GM19023 (cell line): Measurements from ENCODE around the gene ZNF76.
A peak's percentile ranks its signal among the peaks of the same experiment; 100 is the strongest.
"Not testable (repeated sequence)": the region's sequence is repeated elsewhere in the genome, so short reads cannot be mapped to it uniquely, and the experiment has no call there.

Experiments
- ATAC-seq: cut with Tn5 transposase; IDR thresholded peaks from one replicate; pipeline ENCODE4 v1.9.1; 2021; ENCODE audit warnings: mild to moderate bottlenecking, moderate library complexity; ENCODE audit not compliant: unreplicated experiment

Gene ZNF76

DNA sequence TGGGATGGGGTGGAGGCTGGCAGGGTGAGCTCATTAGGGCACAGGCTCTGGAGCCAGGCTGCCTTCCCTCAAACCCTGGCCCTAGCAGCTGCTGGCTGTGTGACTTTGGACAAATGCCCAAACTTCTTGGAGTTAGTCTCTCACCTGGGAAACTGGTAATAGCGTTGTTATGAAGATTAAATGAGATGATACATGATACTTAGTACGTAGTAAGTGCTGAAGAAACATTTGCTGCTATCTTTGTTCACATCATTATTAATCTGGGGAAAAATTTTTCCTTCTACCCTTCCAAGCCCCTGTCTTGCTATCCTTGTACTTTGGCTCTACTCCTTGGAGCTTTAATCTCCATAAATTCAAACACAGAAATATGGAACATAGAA is 60.5 kb downstream of the ZNF76 start:
- no peak for ATAC-seq

DNA sequence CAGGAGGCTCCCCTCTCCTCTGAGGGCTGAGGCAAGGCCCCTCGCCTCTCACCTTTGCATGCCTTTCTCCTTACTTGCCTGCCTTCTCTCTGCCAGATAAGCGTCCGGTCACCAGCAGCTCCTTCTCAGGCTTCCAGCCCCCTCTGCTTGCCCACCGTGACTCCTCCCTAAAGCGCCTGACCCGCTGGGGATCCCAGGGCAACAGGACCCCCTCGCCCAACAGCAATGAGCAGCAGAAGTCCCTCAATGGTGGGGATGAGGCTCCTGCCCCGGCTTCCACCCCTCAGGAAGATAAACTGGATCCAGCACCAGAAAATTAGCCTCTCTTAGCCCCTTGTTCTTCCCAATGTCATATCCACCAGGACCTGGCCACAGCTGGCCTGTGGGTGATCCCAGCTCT is 61.6 kb downstream of the ZNF76 start:
- ATAC-seq, result no peak

DNA sequence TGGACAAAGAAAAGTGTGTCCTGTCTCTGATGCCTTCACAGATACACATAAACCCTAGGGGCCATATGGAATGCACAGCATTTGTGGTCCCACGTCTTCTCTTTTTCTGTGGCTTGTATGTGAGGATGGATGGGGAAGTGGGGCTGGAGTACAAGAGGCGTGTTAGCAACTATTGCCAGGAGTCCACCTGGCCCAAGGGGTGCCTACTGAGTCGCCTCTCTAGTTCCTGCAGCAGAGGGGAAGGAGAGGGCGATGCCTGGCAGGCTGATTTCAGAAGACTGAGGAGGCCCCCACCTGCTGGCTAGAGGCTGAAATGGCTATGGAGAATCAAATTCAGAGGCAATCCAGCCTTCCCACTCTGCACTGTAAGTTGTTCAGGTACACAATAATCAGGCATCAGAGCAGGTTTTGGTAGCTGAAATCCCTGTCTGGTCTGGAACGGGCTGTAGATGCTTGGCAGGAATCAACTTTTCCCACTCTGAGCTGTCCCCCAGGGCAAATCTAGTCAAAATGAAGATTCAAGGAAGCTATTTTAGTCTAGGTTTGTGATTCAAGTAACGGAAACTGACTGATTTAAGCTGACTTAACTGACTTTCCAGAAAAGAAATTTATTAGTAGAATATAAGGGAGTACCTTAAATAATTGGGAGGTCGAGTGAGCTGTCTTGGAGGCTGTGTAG is 68.0 kb downstream of the ZNF76 start:
- ATAC-seq, result peak; percentile 70

DNA sequence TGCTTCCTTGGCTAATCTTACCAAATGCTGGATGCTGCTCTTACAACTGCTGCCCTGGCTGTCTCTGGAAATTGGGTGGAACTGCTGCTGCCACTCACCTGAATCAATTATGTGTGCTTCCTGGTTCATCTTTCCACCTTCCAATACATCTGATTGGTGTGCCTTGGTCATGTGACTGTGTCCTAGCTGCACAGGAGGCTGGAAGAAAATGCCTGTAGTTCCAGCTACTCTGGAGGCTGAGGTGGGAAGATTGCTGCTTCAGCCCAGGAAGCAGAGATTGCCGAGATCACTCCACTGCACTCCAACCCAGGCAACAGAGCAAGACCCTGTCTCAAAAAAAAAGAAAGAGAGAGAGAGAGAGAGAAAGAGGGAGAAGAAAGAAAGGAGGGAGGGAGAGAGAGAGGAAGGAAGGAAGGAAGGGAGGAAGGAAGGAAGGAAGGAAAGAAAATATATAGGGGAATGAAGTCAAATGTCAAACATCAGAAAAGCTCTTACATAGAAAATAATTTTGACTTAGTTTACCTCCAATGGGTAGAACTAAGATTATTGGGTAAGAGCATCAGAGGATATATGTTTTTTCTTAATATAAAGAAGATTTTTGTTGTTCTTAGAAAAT is 68.7 kb downstream of the ZNF76 start:
- no peak for ATAC-seq

DNA sequence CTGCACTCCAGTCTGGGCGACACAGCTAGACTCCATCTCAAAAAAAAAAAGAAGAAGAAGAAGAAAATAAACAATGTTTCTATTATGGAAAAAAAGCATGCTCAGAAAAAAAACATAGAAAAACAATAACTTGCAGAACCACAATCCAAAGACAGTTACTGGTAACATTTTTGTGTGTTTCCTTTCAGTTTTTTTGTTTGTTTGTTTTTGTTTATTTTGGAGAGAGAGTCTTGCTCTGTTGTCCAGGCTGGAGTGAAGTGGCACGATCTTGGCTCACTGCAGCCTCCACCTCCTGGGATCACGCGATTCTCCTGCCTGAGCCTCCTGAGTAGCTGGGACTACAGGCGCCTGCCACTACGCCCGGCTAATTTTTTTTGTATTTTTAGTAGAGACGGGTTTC is 69.4 kb downstream of the ZNF76 start:
- not testable (repeated sequence) for ATAC-seq

DNA sequence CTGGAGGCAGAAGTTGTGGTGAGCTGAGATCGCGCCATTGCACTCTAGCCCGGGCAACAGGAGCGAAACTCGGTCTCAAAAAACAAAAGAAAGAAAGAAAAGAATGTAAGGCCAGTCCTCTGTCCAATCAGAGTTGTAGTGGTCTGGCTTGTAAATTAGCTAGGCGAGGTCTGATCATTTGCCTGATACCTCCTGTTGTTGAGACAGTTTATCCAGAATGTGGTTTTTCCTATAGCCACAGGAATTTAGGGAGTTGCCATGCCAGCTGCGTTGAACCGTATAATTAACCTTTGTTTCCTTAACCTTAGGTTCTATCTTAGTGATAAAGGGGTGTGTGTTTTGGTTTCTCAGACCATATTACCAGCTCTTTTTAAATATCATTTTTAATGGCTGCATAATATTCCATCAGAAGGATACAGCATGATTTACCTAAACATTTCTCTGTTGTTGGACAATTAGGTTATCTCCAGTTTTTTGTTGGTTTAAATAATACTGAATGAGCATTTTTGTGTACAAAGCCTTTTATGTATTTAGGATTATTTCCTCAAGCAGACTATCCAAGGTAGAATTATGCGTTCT is 71.1 kb downstream of the ZNF76 start:
- no peak for ATAC-seq

DNA sequence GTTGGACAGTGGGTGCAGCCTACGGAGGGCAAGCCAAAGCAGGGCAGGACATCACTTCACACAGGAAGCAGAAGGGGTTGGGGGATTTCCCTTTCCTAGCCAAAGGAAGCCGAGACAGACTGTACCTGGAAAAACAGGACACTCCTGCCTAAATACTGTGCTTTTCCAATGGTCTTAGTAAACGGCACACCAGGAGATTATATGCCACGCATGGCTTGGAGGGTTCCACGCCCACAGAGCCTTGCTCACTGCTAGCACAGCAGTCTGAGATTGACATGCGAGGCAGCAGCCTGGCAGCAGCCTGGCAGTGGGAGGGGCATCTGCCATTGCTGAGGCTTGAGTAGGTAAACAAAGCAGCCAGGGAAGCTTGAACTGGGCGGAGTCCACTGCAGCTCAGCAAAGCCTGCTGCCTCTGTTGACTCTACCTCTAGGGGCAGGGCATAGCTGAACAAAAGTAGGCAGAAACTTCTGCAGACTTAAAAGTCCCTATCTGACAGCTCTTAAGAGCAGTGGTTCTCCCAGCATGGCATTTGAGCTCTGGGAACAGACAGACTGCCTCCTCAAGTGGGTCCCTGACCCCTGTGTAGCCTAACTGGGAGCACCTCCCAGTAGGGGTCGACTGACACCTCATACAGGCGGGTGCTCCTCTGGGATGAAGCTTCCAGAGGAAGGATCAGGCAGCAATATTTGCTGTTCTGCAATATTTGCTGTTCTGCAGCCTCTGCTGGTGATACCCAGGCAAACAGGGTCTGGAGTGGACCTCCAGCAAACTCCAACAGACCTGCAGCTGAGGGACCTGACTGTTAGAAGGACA is 72.7 kb downstream of the ZNF76 start:
- not testable (repeated sequence) for ATAC-seq

DNA sequence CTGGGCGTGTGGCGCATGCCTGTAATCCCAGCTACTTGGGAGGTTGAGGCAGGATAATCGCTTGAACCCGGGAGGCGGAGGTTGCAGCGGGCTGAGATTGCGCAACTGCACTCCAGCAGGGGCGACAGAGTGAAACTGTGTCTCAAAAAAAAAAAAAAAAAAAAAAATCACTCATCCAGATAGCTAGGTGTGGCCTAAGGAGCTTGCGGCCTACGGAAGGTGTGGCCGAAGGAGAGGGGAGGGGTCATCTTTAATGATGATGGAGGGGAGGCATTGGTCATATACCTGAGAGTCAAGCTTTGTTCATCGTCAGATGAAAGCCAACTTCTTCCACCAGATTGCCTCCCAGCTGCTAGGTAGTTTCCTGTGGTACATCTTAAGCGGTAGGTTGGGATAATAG is 82.0 kb downstream of the ZNF76 start:
- ATAC-seq, result no peak

DNA sequence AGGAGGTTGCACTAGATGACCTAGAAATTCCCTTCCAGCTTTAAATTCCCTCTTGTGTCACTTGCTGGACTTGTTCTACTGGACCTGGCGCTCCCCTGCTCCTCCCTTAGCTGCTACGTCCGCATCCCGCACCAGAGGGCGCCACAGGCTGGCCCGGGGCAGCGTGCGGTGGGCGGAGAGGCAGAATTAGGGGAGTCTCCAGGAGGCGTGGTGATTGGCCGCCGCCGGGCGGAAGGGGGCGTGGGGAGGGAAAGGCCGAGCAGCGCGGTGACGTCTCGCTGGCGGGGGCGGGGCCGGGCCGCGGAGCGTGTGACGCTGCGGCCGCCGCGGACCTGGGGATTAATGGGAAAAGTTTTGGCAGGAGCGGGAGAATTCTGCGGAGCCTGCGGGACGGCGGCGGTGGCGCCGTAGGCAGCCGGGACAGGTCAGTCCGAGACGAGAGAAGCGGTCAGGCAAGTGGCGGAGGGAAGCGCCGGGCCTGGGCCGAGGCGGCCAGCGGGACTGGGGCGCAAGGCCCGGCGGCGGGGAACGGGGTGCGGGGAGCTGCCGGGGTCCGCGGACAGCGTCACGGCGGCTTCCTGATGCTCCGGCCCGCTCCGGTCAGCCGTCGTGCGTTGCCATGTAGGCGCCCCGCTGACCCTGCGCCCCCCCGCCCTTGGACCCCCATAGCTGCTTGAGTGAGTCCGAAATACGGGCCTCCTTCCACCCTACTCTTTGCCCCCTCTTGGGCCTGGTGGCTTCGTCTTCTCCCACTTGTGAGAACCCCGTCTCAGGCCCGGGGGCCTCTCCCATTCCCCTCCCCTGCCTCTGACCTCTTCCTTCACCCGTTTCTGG is 82.9 kb downstream of the ZNF76 start, which contains the start of gene PPARD:
Gene PPARD, plus strand, starts transcription at position 301 of the 834 bp plus-strand sequence. CDS start 68,530 bp downstream, outside the sequence.
- ATAC-seq, result peak; percentile 93

DNA sequence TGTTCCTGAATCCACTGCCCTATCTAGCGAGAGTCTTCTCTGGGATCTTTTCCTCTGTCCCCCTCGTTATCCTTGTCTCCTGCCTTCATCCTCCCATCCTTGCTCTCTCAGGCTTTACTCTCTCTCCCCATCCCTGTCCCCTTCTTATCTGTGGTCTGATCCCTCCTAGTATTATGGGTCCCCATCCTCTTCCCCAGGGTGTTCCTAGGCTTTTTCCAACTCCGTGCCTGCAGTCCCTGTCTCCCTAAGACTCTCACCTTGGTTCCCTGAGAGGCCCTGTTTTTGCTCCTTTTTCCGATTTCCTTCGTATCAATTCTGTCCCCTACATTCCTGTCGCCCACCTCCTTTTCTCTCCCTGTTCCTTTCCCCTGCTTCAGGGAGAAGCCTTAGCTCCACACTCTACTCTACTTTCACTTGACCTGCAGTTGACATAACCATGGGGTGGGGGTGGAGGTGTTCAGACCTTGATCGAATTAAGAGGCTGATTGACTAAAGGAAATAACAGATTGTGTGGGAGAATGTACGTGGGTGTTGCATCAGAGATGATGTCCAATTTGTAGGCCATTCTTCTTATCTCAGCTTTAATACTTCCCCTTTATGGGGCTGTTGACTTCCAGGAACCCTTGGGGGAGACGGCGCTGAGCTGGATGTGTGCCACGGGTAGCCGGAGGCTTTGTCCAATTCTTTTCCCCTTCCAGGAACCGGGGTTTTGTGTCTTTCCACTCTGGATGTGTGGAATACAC is 83.7 kb downstream of the ZNF76 start:
- no peak for ATAC-seq

DNA sequence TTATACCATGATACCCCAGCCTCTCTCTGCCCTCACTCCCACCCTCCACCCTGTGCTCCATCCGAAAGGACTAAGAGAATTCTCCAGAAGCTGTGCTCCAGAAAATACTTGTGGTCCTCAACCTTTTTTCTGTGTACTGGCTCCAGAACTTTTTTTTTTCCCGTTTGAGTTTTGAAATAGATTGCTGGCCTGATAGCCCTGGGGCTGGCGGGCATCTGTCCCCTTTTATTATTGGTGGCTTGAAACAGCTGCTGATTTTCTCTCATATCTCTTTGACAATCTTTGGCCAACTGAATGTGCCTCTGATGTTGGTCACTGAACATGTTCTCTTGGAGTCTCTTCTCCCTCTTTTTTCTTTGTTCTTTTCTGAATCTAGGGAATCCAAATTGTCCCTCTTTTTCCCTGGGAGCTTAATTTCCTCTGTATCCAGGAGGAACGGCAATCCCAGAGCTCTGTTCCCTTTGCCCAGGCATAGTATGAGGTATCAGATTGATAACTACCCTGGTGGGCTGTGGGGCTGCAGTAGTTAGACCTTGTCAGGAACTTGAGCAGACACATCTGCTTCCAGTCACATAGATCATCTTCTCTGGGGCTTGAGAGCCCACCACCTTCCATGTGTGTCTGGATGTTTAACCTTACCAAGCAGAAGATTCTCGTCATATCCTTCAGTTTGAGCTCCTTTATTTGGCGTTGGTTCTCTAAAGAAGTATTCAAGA is 84.5 kb downstream of the ZNF76 start:
- no peak for ATAC-seq
